MM.1S (cell line): Measurements from ENCODE around the gene TTYH3.

ENCODE experiments used
- EZH2 ChIP-seq: fragments of 300-600 bp; sonication (generic); optimal IDR thresholded peaks from 2 replicates; pipeline ENCODE3; 2017; ENCODE audit warnings: low read depth, mild to moderate bottlenecking, antibody characterized with exemption, low read length, mixed read lengths
- EZH2phosphoT487 ChIP-seq: fragments of 300-600 bp; sonication (generic); IDR thresholded peaks from 2 replicates; pipeline ENCODE4 v1.6.1; 2018; ENCODE audit warnings: antibody characterized with exemption, low read length
- TF ChIP-seq, protein P1 (sequence below): fragments of 300-600 bp; sonication (generic); IDR thresholded peaks from 2 replicates; pipeline ENCODE4 v1.5.1; 2016; ENCODE audit warnings: antibody characterized with exemption, low read length, mixed read lengths

DNA sequence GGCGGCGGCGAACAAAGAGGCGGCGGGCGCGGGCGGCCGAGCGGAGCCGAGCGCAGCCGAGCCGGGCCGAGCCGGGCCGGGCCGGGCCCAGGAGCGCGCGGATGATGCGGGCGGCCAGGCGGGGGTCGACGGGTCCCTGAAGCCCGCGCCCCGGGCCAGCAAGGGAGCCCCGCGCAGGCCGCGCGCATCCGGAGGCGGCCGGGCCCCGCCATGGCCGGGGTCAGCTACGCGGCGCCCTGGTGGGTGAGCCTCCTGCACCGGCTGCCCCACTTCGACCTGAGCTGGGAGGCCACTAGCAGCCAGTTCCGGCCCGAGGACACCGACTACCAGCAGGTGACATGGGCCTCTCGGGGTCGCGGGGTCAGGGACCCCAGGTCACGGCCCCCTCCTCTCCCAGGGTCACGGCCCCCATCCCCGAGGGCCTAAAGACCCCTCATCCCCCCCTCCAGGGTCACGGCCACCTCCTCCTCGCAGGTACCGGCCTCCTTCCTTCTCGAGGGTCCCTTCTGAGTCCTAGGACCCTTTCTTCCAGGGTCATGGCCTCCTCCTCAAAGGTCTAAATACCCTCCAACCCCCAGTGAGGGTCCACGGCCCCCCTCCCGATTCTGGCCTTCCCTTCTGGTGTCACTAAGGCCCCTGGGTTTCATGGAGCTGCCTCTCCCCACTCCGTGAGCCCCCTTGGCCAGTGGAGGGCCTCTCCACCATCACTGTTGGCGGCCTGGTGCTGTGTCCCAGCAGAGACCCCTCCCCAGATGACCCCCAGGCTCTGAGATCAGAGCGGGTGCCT lies at the start of gene TTYH3:
- TF ChIP-seq, protein P1, sequence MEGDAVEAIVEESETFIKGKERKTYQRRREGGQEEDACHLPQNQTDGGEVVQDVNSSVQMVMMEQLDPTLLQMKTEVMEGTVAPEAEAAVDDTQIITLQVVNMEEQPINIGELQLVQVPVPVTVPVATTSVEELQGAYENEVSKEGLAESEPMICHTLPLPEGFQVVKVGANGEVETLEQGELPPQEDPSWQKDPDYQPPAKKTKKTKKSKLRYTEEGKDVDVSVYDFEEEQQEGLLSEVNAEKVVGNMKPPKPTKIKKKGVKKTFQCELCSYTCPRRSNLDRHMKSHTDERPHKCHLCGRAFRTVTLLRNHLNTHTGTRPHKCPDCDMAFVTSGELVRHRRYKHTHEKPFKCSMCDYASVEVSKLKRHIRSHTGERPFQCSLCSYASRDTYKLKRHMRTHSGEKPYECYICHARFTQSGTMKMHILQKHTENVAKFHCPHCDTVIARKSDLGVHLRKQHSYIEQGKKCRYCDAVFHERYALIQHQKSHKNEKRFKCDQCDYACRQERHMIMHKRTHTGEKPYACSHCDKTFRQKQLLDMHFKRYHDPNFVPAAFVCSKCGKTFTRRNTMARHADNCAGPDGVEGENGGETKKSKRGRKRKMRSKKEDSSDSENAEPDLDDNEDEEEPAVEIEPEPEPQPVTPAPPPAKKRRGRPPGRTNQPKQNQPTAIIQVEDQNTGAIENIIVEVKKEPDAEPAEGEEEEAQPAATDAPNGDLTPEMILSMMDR: no peak
- no peak for TF ChIP-seq EZH2phosphoT487
- no peak for TF ChIP-seq EZH2
